HG03558 (cell line): ENCODE data around the gene COQ5.
"Not testable (repeated sequence)": the region's sequence is repeated elsewhere in the genome, so short reads cannot be mapped to it uniquely, and the experiment has no call there.

Experiments
- ATAC-seq: cut with Tn5 transposase; IDR thresholded peaks from one replicate; pipeline ENCODE4 v1.9.1; 2021; ENCODE audit warnings: moderate number of reproducible peaks; ENCODE audit not compliant: unreplicated experiment; ENCODE audit errors: extremely low read depth

The COQ5 gene

GRCh38 chr12:120528861-120529525 is at the start of gene COQ5:
Gene COQ5 (minus strand): TSS chr12:120529158. CDS start chr12:120529141, 17 bp downstream.
- ATAC-seq: peak; percentile 64

DNA sequence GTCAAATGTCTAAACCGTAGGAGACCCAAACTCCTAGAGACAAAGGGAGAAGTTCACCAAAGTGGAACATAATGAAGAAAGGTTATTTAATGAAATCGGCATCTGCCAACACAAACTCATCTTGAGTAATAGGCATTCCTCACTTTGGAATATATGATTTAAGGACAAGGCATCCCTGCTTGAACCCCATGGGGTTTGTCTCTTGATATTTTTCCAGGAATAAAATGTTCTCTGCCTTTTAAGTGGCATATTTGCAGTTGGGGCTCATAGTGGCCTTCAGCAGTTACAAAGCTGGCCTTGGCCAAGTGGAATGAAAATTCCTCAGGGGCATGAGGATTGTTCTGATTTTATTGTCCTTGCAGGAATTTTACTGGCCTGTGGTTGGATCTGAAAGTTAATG is 45.1 kb upstream of the COQ5 start:
- ATAC-seq: no peak

DNA sequence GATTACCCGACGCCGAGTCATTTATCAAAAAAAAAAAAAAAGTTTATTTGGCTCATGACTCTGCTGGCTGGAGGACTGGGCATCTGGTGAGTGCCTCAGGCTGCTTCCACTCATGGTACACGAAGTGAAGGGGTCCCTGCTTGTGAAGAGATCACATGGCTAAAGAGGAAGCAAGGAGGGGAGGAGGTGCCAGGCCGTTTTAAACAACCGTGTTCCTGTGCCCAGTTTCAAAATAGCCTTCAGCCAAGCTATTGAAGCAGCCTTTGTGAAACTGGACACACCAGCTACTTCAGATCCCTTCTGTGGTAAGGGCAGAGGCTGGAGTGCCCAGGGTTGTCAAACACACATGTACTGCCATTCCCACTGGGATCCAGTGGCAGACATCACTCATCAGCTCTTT is 44.6 kb upstream of the COQ5 start:
- ATAC-seq: no peak

- ATAC-seq: no peak
Measured at GRCh38 chr12:120571299-120571698, 42.3 kb upstream of the COQ5 start.

GRCh38 chr12:120563495-120563894 is 34.5 kb upstream of the COQ5 start:
- no peak for ATAC-seq

GRCh38 chr12:120562906-120563305 is 33.9 kb upstream of the COQ5 start:
- no peak for ATAC-seq

- ATAC-seq: no peak
Measured at GRCh38 chr12:120557589-120557988, 28.6 kb upstream of the COQ5 start.

- no peak for ATAC-seq
Measured at GRCh38 chr12:120554678-120555077, 25.7 kb upstream of the COQ5 start.

- no peak for ATAC-seq
Measured at GRCh38 chr12:120546050-120546386, 17.1 kb upstream of the COQ5 start.

GRCh38 chr12:120544691-120545090 is 15.7 kb upstream of the COQ5 start:
- ATAC-seq: no peak

DNA sequence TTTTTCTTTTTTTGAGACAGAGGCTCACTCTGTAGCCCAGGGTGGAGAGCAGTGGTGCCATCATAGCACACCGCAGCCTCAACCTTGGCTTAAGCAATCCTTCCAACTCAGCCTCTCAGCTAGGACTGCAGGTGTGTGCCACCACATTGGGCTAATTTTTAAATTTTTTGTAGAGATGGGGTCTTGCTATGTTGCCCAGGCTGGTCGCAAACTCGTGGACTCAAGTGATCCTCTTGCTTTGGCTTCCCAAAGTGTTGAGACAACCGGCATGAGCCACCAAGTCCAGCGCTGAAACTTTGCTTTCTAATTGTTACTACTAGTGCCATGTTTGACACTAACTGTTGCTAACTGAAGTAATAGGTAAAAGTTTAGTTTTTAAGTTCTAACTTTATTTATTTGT is 13.2 kb upstream of the COQ5 start:
- ATAC-seq: no peak

DNA sequence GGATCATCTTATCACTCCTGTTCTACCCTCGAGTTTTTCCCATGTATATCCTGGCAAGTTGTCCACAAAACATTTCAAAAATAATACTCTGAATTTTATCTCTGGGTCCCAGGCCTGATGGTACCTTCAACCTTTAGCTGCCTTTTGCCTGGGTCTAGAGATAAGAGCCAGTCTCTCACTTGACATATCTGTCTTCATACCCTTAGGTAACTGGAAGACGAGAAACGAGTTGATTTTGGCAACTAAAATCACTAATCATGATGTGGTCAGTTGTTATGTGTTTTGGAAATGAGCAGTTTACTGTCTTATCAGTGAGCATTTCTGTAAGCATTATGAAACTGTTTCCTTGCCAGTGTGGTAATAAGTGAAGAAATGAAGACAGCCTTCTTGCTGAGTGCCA is 11.5 kb upstream of the COQ5 start:
- ATAC-seq: no peak

GRCh38 chr12:120539303-120539702 is 10.3 kb upstream of the COQ5 start:
- no peak for ATAC-seq

DNA sequence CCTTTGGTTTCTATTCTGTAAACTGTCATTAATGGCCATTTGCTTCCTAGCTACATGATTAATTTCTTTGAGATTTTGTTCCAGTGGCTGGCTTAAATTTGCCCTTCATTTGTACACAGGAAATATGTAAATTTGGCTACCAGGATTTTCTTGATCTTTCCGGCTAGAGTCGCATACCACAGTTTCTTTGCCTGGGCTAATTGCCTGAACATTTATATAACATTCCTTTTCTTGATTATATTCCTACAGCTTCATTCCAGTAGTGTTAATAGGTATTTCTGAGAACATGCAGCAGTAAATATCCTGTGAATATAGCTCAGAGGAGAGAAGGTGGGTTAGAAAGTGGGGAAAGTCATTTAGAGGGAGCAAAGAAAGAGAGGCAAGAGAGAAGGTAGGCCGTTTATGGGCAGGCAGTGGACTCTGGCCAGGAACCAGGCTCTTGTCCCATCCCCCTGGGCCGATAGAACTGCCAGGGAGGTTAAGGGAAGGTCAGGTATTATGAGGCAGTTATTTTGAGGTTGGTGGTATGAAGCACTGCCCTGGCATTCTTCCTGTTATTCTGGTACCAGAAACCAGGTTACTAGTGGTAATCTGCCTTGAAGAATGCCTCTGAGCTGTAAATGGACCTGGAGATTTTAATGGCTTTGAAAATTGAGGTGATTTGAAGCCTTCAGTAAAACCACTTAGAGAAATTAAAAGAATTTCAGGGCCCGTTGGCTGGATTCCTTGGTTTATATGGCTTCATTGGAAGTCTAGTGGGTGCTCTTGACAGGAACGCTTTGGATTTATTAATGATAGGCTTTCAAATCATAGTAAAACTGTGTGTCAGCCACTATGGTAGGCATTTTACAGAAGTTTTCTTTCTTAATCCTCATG is 9.6 kb upstream of the COQ5 start:
- ATAC-seq: no peak

GRCh38 chr12:120537856-120538220 is 8.9 kb upstream of the COQ5 start:
- ATAC-seq: no peak

DNA sequence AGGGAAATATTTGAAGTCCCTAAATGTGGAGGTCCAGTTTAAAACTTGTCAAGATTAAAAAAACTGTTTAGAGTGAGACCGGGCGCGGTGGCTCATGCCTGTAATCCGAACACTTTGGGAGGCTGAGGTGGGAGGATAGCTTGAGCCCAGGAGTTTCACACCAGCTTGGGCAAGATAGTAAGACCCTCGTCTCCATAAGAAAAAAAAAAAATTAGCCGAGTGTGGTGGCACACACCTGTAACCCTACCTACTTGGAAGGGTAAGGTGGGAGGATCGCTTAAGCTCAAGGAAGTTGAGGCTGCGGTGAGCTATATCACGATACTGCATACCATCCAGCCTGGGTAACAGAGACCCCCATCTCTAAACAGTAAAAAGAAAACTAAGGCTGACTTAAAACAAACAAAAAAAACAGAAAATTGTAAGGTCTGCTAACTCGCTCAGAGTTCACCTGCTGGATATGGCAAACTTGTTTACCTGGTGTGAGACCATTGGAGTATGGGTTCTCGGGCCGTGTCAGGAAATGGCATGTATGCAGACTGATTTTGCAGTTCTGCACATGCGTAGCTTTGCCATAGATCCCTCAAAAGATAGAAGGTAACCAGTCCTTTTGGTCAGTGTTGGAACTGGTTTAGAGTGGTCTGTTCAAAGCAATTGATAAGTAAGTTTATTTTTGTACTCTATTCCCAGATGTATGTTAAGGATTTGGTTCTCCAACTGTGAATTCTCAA is 7.3 kb upstream of the COQ5 start:
- ATAC-seq: no peak

- no peak for ATAC-seq
Measured at GRCh38 chr12:120534703-120535655, 6.0 kb upstream of the COQ5 start.

- no peak for ATAC-seq
Measured at GRCh38 chr12:120534203-120534702, 5.3 kb upstream of the COQ5 start, which contains the start of gene RNF10. Gene RNF10 (plus strand): TSS chr12:120534356. CDS start chr12:120534812, 456 bp downstream.

DNA sequence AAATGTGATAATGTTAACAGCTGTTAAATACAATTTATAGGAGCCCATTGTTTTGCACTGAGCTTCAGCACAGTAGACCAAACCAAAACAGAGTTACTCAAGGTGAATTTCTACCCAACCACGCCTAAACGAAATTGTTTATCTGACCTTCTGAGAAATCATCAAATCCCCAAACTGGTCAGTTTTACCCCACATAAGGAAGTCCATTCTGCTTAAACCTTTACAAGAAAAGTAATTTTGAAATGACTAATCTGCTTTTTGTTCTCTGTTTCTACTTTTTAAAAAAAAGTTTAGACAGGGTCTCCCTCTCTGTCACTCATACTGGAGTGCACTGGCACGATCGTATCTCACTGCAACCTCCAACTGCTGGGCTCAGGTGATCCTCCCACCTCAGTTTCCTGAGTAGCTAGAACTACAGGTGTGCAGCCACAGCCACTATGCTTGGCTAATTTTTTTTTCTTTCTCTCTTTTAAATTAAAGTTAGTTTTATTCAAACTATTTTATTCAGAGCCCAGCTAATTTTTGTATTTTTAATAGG is 3.8 kb upstream of the COQ5 start:
- ATAC-seq: no peak

GRCh38 chr12:120530418-120530761 is 1.4 kb upstream of the COQ5 start:
- ATAC-seq: not testable (repeated sequence)
